NCI-H460 (cell line): Measurements from ENCODE around the gene CYB5D1. TPM values are rescaled to one million over a fixed set of nuclear protein-coding genes. Genes with fewer than 3 reads are reported as not detected.
"Not testable (repeated sequence)": the region's sequence is repeated elsewhere in the genome, so short reads cannot be mapped to it uniquely, and the experiment has no call there.

Source experiments
- DNase-seq: peaks from one replicate; pipeline ENCODE4 v3.0.0-alpha.2; 2016; ENCODE audit warnings: low read depth; ENCODE audit errors: extremely low read depth
- total RNA-seq: library from RNA; depleted of rRNA; stranded (reverse); fragments of >200 nt; shearing (Covaris generic); gene quantifications from 2 replicates; pipeline ENCODE4 v1.2.3, GENCODE V29; 2014

The CYB5D1 gene
- total RNA-seq, 1 experiment from 2014 or later: 13.4 TPM

- no peak for DNase-seq
Measured at GRCh38 chr17:7854851-7855659, 2.7 kb upstream of the CYB5D1 start, which contains the start of gene TMEM88. TMEM88 (plus strand) TSS chr17:7855066; CDS start chr17:7855075, 9 bp downstream.

- no peak for DNase-seq
Measured at GRCh38 chr17:7855660-7856010, 2.2 kb upstream of the CYB5D1 start.

- DNase-seq: no peak
Measured at GRCh38 chr17:7856011-7856810, 1.6 kb upstream of the CYB5D1 start.

GRCh38 chr17:7856811-7857712 lies 741 bp upstream of the CYB5D1 start, which contains the start of gene NAA38:
NAA38 (minus strand) TSS chr17:7857559; CDS start chr17:7857463, 96 bp downstream.
- peak; percentile 99 for DNase-seq

GRCh38 chr17:7858522-7858810 lies 663 bp downstream of the CYB5D1 start:
- DNase-seq: no peak

- no peak for DNase-seq
Measured at GRCh38 chr17:7859028-7859427, 1.2 kb downstream of the CYB5D1 start.

GRCh38 chr17:7862692-7863437 lies 5.1 kb downstream of the CYB5D1 start:
- DNase-seq: no peak

- not testable (repeated sequence) for DNase-seq
Measured at GRCh38 chr17:7864384-7864783, 6.6 kb downstream of the CYB5D1 start.

GRCh38 chr17:7864995-7865650 lies 7.3 kb downstream of the CYB5D1 start:
- no peak for DNase-seq

- no peak for DNase-seq
Measured at GRCh38 chr17:7867881-7868329, 10.1 kb downstream of the CYB5D1 start.

- no peak for DNase-seq
Measured at GRCh38 chr17:7873051-7873450, 15.2 kb downstream of the CYB5D1 start.

GRCh38 chr17:7875804-7876370 lies 18.1 kb downstream of the CYB5D1 start:
- no peak for DNase-seq

GRCh38 chr17:7878234-7878633 lies 20.4 kb downstream of the CYB5D1 start:
- DNase-seq: no peak

GRCh38 chr17:7880076-7880868 lies 22.5 kb downstream of the CYB5D1 start:
- no peak for DNase-seq

GRCh38 chr17:7881276-7882054 lies 23.7 kb downstream of the CYB5D1 start:
- no peak for DNase-seq

GRCh38 chr17:7882068-7882467 lies 24.3 kb downstream of the CYB5D1 start:
- DNase-seq: no peak

- DNase-seq: no peak
Measured at GRCh38 chr17:7882629-7883028, 24.8 kb downstream of the CYB5D1 start.
